ENCODE results near the gene SDC3.

GRCh38 chr1:30864681-30865080, 43.9 kb downstream of the SDC3 start:
- TF ChIP-seq CTCF (IDR thresholded peaks at IDR 0.05; ENCODE audit: control extremely low read depth in 1 of 3, insufficient read depth in 1 of 3, low read depth in 1 of 3, low read length in 3 of 3): no peak
- TF ChIP-seq CBX8 (IDR thresholded peaks at IDR 0.05; ENCODE audit: borderline replicate concordance, low read depth, low read length): no peak
- TF ChIP-seq EZH2 (IDR thresholded peaks at IDR 0.05; ENCODE audit: low read depth, low read length, severe bottlenecking): no peak
